ENCODE measurements around the gene TMC6.
"Not testable (repeated sequence)": the region's sequence is repeated elsewhere in the genome, so short reads cannot be mapped to it uniquely, and the experiment has no call there.

Gene TMC6

GRCh38 chr17:78154903-78155811 is 26.6 kb upstream of the TMC6 start:
- DNase-seq (ENCODE audit: low read depth in 3 of 3), result no peak

- no peak for DNase-seq (ENCODE audit: low read depth in 3 of 3)
These were observed 23.0 kb upstream of the TMC6 start for GRCh38 chr17:78151514-78152008.

GRCh38 chr17:78148286-78149016 is 19.9 kb upstream of the TMC6 start:
- no peak for DNase-seq (ENCODE audit: low read depth in 3 of 3)

GRCh38 chr17:78147315-78147998 is 18.9 kb upstream of the TMC6 start:
- DNase-seq (ENCODE audit: low read depth in 3 of 3), result no peak

- DNase-seq (ENCODE audit: low read depth in 3 of 3), result no peak
These were observed 18.3 kb upstream of the TMC6 start for GRCh38 chr17:78146881-78147280.

- DNase-seq (ENCODE audit: low read depth in 3 of 3), result no peak
These were observed 17.9 kb upstream of the TMC6 start for GRCh38 chr17:78146471-78146869.

- no peak for DNase-seq (ENCODE audit: low read depth in 3 of 3)
These were observed 16.4 kb upstream of the TMC6 start for GRCh38 chr17:78144736-78145641.

- no peak for DNase-seq (ENCODE audit: low read depth in 3 of 3)
These were observed 15.7 kb upstream of the TMC6 start for GRCh38 chr17:78144147-78144719.

GRCh38 chr17:78143214-78144146 is 14.9 kb upstream of the TMC6 start:
- no peak for DNase-seq (ENCODE audit: low read depth in 3 of 3)

- DNase-seq (ENCODE audit: low read depth in 3 of 3), result no peak
These were observed 13.7 kb upstream of the TMC6 start for GRCh38 chr17:78142119-78142861.

- DNase-seq (ENCODE audit: low read depth in 3 of 3), result no peak
These were observed 13.0 kb upstream of the TMC6 start for GRCh38 chr17:78141437-78142118.

- peak; percentile 95 to 98 (median 98) for DNase-seq (ENCODE audit: low read depth in 3 of 3)
These were observed 11.9 kb upstream of the TMC6 start for GRCh38 chr17:78140169-78141051.

- not testable (repeated sequence) for DNase-seq (ENCODE audit: low read depth in 3 of 3)
These were observed 11.3 kb upstream of the TMC6 start for GRCh38 chr17:78139861-78140168.

- DNase-seq (ENCODE audit: low read depth in 3 of 3), result no peak
These were observed 9.9 kb upstream of the TMC6 start for GRCh38 chr17:78138204-78139060.

GRCh38 chr17:78137392-78138203 is 9.0 kb upstream of the TMC6 start:
- DNase-seq (ENCODE audit: low read depth in 3 of 3), result no peak

All from stimulated activated CD4-positive, alpha-beta T cell treated with anti-CD3 and anti-CD28 coated beads, TNF-alpha, amount 100 ng/mL, for 48 hours (primary cell).